HK-2 (cell line): ENCODE measurements around the gene SEMA4C.

Experiments
- DNase-seq: peaks from one replicate; pipeline ENCODE4 v3.0.0-alpha.2; 2018; ENCODE audit not compliant: unreplicated experiment

SEMA4C gene

DNA sequence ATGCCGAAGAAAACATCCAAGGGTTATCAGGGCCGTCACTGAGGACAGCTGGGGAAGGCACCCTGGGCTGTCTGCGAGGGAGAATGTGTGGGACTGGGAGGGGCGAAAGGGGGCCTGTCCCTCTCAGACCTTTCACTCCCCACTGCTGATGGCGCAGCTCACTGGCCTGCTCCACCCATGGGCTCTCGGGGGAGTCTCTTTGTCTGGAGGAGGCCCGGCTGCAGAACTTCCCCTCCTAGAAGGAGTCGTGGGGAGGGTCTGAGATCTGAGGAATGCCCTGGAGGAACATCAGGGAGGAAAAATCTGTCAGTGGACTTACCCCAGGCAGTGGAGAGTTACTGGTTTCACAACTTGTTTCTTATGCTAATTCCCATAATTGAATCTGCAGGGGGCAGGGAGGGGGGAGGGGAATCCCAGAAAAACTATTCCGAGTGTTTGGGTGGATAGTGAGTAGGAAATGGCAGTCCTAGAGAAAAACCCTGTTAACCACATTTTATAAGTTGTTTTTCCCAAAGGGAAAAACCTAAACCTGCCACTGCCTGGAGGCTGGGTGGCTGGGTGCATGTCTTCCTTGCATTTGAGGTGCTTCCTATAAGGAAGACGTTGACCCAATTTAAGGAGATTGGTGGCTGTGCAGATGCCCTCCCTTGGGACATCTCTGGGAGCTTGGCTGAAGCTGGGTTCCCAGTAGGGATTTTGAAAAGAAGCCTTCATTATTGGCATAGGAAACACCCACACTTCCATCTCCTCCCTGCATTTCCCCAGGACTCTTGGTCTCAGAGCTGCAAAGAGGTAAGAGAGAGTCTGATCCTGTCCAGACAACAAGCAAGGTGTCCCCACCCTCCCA lies 11.7 kb upstream of the SEMA4C start:
- no peak for DNase-seq

DNA sequence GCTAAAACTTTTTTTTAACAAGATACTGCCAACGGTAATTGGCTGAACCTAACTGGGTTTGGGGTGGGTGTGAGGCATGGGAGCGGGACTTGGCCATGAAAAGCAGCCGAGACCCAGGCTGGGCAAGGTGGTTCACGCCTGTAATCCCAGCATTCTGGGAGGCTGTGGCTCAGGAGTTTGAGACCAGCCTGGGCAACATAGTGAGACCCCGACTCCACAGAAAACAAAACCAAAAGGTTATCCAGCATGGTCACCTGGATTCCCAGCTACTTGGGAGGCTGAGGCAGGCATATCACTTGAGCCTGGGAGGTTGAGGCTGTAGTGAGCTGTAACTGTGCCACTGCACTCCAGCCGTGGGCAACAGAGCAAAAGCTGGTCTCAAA lies 11.0 kb upstream of the SEMA4C start:
- no peak for DNase-seq

DNA sequence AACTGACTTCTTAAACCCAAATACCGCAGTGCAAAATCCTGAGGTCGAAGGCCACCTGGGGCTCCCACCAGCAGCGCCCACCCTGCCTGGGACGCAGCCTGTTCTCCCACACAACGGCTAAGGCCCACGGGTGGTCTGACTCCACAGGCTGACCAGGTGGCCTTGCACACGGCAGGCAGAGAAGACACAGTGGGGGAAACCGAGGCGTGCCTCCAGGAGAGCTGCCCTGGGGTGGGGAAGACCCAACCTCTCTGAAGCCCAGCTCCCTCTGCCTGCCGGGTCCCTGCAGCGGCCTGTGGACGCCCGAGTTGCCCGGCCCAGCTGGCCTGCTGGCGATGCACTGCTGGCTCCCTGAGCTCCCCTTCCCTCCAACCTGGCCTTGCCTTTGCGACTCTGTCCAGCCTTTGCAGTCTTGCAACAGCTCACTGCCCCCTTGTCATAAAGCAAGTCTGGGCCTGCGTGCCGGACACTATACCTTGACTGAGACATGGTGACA lies 9.7 kb upstream of the SEMA4C start:
- no peak for DNase-seq

DNA sequence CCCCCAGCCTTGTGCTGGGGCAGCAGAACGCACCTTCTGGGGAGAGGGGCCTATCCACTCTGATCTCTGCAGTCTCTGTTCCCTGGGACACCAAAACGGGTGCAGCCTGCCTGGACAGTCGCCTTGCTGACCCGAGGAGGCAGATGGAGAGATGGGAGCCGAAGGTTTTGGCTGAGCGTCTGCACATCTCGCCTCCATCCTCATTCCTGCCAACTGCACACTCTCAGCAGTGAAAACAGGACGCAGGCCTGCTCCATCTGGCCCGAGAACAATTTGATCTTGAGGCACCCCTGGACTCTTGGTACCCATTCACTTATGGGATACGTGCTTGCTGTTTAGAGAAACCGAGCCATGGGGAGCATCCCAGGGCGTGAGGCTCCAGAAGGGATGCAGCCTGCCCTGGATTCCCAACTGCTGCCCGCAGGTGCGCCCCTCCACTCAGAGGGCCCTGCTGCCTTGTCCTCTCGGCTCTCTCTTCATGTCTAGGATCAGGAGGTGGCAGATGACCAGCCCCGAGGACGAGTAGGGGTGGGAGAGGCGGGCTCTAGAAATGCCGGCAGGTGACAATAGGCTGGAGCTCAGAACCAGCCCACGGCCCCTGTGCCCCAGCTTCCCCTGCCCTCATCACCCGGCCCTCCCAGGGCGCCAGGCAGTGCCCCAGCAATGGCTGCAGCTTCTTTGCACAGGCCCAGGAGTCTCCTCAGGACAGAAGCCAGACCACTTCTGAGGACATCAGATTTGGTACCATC lies 9.1 kb upstream of the SEMA4C start:
- no peak for DNase-seq

DNA sequence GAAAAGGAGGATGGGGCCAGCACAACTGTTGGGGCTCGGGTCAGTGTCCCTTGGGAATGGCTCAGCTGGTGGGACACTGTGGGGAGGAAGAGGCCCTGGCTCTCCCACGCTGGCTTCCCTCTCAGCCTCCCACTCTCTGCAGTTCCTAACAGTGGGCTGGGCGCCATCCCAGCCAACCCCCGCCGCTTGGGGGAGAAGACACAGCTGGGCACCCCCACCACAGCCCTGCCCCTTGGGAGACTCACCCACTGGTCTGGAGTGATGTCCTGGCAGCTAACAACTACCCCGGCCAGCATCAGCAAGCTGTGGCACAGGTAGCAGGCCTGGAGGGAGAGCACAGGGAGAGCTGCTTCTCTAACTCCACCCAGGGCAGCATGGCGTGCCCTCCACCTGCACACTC lies 8.3 kb upstream of the SEMA4C start:
- no peak for DNase-seq

DNA sequence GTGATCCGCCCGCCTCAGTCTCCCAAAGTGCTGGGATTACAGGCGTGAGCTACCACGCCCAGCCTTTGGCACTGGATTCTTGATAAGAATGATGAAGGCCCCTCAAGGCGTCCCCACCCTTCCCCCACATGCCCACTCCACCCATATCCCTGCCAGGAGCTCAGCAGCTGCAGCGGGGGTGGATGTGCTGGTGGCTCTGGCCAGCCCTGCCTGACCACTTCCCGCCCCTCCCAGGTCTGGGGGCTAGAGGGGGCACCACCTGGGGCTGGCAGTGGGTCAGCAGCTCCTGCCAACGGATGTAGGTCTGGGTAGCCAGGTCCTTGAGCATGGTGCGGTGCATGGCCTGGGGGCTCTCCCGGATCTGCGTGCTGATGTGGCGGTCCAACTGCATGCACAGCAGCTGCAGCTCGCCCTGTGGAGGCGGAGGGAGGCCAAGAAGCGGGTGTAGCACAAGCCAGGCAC lies 7.8 kb upstream of the SEMA4C start:
- no peak for DNase-seq

DNA sequence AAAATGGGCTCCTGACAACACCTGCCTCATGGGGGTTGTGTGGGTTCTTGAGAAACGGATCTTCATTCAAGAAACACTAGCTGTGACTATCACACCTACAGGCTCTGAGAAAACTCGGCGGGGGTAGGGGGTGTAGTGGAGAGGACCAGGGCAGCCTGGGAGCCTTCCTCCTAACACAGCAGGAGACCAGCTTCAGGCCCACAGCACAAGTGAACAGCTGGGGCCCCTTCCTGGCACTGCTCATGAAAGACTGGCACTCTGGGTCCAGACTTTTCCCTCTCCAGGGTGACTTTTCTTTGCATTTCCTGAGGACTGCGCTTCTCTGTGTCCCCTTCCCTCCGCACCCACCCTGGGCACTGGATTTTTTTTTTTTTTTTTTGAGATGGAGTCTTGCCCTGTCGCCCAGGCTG lies 7.2 kb upstream of the SEMA4C start:
- DNase-seq, result no peak

DNA sequence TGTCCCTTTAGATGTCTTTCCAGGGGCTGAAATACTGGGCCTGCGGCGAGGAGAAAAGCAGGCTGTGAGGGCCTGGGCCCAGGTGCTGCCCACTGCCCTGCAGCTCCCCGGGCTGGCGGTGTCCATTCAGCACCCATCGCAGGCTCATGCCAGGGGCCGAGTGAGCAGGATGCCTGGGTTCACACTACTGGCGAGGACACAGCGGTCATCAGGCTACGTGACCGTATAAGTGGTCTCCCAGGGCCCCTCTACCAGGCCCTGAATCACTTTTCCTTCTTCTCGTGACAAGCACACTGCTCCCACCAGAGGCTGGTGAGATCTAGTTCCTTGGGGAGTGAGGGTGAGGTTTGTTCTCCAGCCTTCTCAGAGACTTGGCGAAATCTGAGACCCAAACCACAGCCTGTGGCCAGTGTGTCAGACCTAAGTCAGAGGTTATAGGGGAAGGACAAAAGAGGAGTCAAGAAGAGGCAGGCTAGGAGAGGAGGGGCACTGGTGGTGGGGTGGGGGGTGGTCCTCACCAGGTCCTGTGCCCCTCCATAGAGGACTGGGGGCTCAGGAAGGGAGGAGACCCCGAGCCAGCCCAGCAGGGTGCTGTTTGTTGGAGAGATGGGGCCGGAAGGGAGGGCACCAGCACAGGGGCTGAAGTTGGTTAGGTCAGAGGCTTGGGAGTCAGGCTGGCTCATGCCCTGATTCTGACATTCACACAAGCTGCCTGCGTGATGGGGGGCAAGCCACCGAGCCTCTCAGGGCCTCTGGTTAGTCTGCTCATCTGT lies 6.6 kb upstream of the SEMA4C start:
- DNase-seq, result no peak

DNA sequence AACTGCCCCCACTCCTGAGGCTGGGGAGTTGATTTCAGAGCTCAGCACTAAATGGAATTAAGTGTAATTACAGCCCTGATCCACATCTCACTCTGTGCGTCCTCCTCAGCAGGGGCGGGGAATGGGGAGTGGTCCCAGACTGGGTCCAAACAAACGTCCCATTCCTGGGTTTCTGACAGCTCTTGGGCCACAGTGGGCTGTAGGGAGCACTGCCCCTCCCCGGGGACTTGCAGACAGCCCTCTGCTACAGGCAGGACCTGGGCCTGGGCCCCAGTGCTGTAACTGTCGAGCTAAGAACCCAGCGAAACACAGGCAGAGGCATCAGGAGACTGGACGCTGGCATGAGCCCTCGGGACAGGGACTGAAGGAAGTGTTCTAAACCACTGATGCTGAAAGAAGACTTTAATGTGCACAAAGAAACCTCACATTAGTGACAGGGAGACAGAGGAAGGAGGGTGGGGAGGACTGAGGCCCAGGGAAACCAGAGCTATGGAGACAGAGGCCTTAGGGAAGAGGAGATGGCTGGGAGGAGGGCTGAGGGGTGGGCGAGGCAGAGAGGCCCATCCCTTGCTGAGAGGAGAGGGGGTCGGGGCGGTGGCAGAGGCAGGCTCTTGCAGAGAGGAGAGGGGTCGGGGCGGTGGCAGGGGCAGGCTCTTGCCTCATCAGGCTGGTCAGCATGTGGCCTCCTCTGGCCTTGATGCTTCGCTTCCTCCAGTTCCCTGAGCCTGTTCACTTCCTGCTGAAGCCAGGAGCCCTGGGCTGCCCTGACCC lies 5.8 kb upstream of the SEMA4C start:
- DNase-seq, result no peak

DNA sequence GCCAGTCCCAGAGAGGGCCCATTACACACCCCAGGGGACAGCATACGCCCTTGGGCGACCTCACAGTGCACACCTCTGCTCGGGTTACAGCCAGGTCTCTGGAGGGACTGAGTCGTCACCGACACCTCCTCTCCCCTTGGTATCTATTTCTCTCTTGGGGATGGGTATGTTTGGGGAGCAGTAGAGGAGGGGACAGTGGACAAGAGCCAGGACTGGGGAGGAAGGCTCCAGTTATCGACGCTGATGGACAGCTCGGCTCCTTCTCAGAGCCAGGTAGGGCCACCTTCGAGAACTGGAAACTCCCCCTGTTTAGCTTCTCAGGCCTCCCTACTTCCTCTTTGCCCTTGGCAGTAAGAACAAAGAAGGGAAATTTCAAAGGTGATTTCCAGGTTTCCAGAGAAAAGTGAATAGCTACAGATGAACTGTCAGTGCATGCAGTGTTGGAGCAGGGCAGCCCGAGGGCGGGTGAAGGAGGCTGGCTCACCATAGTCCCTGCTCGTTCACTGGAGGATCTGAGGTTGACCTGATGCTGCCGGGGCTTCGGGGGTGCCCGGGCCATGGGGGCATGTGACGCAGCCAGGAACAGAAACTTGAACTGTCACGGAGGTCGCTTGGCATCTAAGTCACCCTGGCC lies 4.4 kb upstream of the SEMA4C start:
- DNase-seq, result no peak

DNA sequence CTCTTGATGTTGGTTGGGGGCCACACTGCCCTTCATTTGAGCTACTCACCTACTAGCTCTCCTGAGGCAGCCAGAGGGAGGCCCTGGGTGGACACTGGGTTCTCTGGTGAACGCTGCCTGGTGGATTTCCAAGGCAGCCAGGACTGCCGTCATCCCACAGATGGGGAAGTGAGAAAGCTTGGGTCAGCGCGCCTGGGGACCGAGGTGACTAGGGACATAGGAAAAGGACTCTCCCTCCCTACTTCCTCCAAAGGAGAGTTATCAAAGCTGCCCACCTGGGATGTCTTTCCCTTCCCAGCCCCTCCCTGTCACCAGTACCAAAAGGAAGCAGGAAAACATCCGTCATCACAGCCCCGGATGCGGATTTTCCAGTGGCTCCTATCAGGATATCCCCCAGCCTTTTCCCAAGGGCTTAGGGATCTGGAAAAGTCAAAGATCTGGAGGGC lies 3.8 kb upstream of the SEMA4C start:
- no peak for DNase-seq

DNA sequence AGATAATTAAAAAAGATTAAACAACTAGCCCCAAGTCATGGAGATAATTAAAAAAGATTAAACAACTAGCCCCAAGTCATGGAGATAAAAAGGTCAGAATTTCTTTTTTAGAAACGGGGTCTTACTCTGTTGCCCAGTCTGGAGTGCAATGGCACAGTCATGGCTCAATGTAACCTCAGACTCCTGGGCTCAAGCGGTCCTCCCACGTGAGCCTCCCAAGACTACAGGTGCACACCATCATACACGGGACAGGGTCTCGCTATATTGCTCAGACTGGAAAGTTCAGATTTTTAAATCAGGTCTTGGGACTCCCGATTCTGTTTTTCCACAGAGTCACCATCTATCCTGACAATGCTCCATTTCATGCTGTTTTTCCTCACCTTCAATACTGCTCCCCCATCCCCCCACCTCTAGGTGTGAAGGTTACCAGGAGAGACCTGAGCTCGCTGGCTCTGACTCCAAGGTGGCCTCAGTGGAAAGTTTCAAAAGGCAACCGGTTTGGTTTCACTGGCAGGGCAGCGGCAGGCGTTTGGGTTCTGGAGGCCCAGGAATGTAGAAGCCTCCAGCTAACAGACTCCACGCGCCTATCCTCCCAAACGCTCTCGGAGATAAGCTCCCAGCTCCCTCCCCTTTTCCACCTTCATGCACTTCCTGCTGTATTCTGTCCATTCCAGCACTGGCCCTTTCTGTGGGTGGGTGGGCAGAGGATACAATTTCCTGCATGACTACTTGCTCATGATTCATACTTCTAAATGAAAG lies 2.9 kb upstream of the SEMA4C start:
- no peak for DNase-seq

DNA sequence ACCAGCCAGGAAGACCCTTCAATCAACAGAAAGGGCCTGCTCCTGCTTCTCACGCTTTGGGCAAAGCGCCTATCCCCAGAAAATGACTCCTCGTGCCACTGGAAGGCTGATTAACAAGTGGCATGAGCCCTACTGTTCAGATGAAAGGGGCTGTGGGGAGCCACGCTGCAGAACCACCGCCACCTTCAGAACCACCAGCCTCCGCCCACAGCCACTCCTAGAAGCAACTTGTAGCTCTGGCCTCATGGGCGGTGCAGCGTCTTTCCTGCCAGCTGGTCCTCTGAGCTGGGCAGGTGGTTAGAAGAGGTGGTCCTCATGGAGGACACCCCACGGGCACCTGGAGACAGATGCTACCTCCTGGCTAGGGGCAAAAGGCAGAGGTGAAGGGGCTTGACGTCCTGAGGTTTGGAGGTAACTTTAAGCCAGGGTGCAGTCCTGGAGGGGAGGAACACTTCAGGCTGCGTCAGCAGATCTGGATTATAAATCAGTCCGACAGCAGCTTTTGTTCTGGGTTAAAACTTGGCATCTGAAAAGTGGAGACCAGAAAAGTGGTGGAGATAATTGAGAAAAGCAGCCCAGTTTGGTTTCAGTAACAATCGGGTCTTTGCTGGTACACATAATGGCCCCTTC lies 861 bp upstream of the SEMA4C start:
- DNase-seq, result no peak

DNA sequence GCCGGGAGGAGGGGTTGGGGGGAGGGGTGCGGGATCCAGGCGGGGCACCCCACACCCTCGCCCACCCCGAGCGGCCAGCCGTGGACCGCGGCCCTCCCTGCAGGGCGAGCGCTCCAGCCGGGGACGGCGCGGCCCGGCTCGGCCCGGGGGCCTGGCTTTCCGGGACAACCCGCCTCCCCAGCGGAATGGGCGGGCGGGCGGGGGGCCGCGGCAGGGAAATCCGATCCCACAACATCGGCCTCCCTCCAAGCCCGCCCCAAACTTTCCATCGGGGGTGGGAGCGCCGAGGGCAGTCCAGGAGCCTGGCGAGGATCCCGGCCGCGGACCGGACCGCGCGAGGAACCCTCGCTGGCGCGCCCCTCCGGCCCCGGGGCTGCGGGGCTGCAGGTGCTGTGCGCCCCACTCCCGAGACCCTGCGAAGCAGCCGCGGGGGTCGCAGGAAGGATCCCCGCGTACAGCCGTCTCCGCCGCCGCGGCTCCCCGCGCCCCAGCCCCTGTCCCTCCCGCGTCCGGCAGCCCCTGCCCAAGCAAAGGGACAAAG lies 529 bp downstream of the SEMA4C start:
- DNase-seq, result peak; percentile 72

DNA sequence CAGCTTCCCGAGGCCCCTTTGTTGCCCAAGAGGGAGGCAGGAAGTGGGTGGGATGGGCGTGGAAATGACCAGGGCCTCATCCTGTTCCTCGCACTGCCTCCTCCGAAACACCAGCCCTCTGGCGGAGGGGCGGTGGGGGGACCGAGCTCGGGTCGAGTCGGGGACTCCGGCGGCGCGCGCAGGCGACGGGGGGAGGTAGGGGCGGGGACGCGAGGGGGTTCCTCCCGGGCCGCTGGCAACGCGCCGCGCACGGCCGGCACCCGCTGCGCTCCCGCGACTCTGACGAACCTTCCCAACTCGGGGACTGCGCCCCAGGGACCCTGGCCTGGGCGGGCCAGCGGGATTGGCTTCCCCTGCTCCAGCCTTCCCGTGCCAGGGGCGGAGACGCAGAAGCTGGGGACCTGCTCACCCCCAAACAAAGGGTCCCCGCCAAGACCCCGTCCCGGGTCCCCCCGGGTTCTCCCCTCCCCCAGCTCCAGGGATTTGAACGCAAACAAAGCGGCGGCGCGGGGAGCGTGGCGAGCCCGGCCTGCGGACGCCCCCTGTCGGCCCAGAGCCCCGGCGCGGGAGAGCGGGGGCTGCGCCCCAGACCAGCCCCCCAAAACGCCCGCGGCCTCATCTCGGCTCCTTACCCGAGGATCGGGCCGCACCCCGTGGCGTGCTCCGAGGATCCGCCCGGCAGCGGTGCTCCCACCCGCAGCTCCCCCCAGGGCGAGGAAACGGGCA lies 1.2 kb downstream of the SEMA4C start:
- peak; percentile 89 for DNase-seq

DNA sequence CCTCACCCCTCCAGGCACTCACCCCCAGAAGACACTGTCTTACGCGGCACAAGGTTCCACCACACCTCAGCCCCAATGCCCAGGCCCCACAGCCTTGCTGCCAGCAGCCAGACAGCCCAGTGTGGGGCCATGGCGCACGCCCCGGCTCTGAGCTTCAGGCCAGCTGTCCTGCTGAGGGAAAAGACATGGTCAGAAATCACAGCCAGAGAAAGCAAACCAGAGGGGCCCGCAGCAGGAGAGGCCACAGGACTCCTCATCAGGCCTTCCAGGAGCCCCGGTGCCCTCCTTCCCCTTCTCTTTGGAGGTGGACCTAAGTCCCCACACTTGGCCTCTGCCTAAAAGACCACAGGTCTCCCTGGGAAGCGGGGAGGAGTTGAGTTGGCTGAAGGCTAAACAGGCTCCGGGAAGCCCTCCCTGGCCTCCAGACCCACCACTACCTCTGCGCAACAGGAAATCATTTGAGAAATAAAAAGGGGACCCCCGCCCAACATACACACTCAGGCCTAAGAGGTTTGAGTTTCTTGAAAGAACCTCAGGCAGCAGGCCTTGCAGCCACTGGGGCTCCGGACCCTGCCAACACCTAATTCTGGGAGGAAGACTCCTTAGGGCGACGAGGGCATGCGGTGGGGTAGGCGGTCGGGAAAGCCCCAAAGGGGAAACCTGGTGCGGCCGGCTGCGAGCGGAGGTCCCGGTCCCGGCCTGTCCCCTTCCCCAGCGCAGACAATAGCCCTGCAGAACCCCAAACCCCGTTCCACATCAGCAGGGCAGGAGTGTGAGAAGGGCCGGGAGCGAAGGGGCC lies 1.9 kb downstream of the SEMA4C start:
- DNase-seq, result no peak

DNA sequence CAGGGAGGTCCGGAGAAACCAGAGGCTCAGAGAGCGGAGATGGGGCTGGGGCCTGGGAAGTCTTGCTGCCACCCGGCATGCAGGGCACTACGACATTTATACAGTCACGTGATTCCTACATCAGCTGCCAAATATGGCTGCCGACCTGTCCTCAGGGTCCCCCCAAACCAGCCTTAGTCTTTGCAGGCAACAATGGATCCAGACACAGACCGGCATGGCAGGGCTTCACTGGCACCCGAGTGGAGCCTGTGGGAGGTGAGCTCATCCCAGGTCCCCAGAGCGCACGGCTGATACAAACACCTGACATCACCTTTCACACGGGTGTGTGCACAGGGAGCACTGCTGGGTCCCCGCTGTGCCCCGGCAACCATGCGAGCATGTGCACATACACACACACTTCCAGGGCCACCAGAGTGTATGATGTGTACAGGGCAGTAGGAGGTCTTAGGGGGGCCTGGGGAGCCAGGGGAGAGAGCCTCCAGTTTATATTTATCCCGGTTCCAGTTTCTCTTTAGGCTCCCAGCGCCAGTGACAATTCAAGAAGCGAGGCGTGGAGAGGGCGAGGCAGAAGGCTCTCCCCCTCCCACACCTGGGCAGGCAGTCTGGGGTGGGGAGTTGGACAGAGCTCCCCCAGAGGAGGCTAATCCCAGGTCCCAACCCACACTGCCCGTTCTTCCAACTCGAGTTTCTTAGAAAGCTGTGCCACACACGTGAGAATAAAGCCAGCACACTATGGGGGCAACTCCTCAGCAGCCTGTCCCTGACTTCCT lies 2.7 kb downstream of the SEMA4C start:
- DNase-seq, result no peak
